Upper lobe of left lung (tissue), 6 donors: ENCODE measurements around the gene TNNC1. TPM values are rescaled to one million over a fixed set of nuclear protein-coding genes. Genes with fewer than 3 reads are reported as not detected.

Source experiments
- ATAC-seq, 2 donors: fragments of 200-7000 bp; cut with Tn5 transposase; one replicate each; pipeline ENCODE4 v1.9.1; 2022; ENCODE audit warnings: mild to moderate bottlenecking in 2 of 2, moderate library complexity in 2 of 2; ENCODE audit not compliant: low FRiP score in 2 of 2
- DNase-seq, 2 donors: peaks; one replicate each; pipeline ENCODE4 v3.0.0-alpha.2; 2019 to 2020
- H3K27ac ChIP-seq, 4 donors: fragments of 200-600 bp; sonication (generic); one replicate each; pipeline ENCODE4 v1.5.1; 2016 to 2019
- H3K27me3 ChIP-seq, 4 donors: fragments of 200-600 bp; sonication (generic); one replicate each; pipeline ENCODE4 v1.5.1; 2017 to 2019
- H3K36me3 ChIP-seq, 4 donors: fragments of 200-600 bp; sonication (generic); one replicate each; pipeline ENCODE4 v1.5.1; 2016 to 2019
- H3K4me1 ChIP-seq, 4 donors: fragments of 200-600 bp; sonication (generic); one replicate each; pipeline ENCODE4 v1.5.1; 2018 to 2019
- H3K4me3 ChIP-seq, 4 donors: fragments of 200-600 bp; sonication (generic); one replicate each; pipeline ENCODE4 v1.5.1; 2017 to 2019; ENCODE audit warnings: mild to moderate bottlenecking in 2 of 4, moderate library complexity in 1 of 4
- H3K9me3 ChIP-seq, 4 donors: fragments of 200-600 bp; sonication (generic); one replicate each; pipeline ENCODE4 v1.5.1; 2018 to 2019
- EP300 ChIP-seq, 4 donors: sonication (generic); formaldehyde crosslinking; IDR thresholded peaks; one replicate each; pipeline ENCODE4 v1.5.1; 2017; ENCODE audit warnings: antibody characterized with exemption in 4 of 4, control low read depth in 2 of 4
- POLR2A ChIP-seq, 4 donors: fragments of 450-650 bp; IDR thresholded peaks; one replicate each; pipeline ENCODE4 v1.5.1; 2016 to 2017; ENCODE audit warnings: antibody characterized with exemption in 4 of 4, mild to moderate bottlenecking in 2 of 4
- POLR2AphosphoS5 ChIP-seq, 2 donors: sonication (generic); formaldehyde crosslinking; IDR thresholded peaks; one replicate each; pipeline ENCODE4 v1.5.1; 2017; ENCODE audit warnings: antibody characterized with exemption in 2 of 2
- WGBS, 2 donors: methylation state at CpG; one replicate each; pipeline ENCODE4 v1.1.5; 2017 to 2018; 5-methylcytosine and 5-hydroxymethylcytosine counted together
- total RNA-seq, 6 donors: library from RNA; depleted of rRNA in 4 of 6; stranded (reverse); fragments of >200 nt in 4 of 6; gene quantifications; one replicate each; pipeline versions ENCODE4 v1.1.0 to v1.2.1, GENCODE V29; 2016 to 2021
- TF ChIP-seq, protein P1 (sequence below), 6 experiments: fragments of 450-650 bp in 4 of 6; fragments of 200-600 bp in 2 of 6; sonication (generic) in 2 of 6; IDR thresholded peaks; one replicate each; pipeline ENCODE4 v1.5.1; 2016 to 2019; ENCODE audit warnings: antibody characterized with exemption in 6 of 6
- donor health status: DM: no; HTN: no; CAD: no; lungs with moderate emphysema.
- donor health status: DM: no; HTN: yes; CAD: no; lungs with severe emphysema.

TNNC1 gene
- total RNA-seq, 6 donors from 2014 or later: 28.3 to 196 (median 122) TPM

DNA sequence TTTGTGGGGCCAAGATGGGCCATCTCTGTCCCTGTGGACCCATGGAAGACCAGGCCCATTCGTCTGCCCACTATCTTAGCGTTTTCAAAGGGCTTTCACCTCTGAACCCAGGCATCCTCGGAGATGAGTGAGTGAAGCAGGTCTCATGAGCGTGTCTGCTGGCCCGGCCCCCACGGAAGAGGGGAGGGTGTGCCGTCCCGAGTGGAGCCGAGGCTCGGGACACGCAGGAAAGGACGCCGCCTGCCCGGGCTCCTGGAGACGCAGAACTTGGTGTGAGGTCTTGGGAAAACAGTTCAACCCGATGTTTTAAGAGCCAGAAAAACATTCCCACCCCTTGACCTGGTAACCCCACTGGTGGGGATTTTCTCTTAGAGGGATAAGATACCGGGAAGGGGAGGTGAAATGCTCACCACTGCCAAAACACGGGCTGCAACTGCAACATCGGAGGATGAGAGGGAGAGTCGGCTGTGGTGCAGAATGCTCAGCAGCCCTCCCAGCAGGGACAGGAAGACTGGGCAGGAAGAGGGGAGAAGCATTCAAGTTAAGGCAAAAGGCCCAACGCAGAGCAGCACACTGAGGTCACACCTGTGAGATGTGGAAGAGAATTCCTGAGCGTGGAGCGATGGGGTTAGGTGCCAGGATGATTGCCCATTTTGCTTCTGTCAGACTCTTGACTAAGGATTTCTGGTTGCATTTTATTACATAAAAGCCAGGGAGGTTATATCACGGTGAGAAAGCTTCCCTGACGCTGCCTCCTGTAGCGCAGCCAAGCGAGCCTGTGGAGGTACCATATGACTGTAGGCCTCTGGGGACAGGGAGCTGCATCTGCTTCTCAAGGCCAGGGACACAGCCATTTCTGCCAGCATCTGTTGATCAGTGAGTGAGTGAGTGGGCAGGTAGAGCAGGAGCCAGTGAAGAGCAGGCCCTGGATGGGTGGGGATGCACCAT lies 27.2 kb upstream of the TNNC1 start:
- Histone ChIP-seq H3K27ac (peak overlapping the region in 1 of 4 donors; percentile 9), H3K36me3 (peaks cover 24 to 93% (median 79%) of the 10 kb centered on the region in 4 donors), H3K4me3 (no peak overlapping the region), H3K27me3 (no peaks in the 10 kb centered on the region), H3K4me1 (peaks cover 4 to 16% (median 9%) of the 10 kb centered on the region in 4 donors), H3K9me3 (no peaks in the 10 kb centered on the region)
- TF ChIP-seq, protein P1, sequence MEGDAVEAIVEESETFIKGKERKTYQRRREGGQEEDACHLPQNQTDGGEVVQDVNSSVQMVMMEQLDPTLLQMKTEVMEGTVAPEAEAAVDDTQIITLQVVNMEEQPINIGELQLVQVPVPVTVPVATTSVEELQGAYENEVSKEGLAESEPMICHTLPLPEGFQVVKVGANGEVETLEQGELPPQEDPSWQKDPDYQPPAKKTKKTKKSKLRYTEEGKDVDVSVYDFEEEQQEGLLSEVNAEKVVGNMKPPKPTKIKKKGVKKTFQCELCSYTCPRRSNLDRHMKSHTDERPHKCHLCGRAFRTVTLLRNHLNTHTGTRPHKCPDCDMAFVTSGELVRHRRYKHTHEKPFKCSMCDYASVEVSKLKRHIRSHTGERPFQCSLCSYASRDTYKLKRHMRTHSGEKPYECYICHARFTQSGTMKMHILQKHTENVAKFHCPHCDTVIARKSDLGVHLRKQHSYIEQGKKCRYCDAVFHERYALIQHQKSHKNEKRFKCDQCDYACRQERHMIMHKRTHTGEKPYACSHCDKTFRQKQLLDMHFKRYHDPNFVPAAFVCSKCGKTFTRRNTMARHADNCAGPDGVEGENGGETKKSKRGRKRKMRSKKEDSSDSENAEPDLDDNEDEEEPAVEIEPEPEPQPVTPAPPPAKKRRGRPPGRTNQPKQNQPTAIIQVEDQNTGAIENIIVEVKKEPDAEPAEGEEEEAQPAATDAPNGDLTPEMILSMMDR (IDR thresholded peaks at IDR 0.05): no peak
- TF ChIP-seq POLR2A (IDR thresholded peaks at IDR 0.05) (no peak), EP300 (IDR thresholded peaks at IDR 0.05) (no peak), POLR2AphosphoS5 (IDR thresholded peaks at IDR 0.05) (no peak)
- 88 to 89% methylated on average over 22 to 26 of the region's 27 CpGs for WGBS, 2 donors
- peak in 1 of 2 donors; percentile 68 for DNase-seq
- no peak for ATAC-seq

DNA sequence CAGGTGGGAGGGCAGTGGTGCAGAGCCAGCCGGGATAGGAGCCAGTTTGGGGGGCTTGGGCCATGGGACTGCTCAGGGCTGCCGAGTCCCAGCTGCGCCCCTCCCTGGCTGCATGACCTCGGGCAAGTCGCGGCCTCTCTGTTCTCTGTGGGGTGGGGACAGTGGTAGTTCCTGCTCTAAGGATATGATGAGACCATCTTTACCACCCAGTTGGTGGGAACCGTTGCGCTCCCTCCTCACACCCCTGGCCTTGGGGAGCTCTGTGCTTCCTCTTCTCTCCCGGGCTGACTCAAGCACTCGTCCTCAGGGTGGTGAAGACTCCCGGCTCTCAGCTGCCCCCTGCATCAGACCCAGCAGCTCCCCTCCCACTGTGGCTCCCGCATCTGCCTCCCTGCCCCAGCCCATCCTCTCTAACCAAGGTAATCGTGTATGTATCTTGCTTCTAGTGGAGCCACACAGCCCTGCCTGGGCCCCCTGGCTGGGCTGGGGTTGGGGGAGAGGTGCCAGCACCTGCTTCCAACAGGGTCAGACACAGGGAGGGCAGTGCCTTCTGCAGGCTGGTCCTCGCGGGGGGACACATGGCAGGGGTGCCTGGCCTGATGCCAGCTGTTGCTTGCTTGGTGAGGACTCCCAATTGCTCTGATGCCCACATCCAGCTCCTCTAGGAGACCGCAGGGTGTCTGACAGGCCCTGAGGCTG lies 26.2 kb upstream of the TNNC1 start:
- Histone ChIP-seq H3K27me3 (no peaks in the 10 kb centered on the region), H3K4me3 (no peak overlapping the region), H3K4me1 (peaks cover 11 to 25% (median 15%) of the 10 kb centered on the region in 4 donors), H3K27ac (peak overlapping the region in 1 of 4 donors; percentile 9), H3K9me3 (no peaks in the 10 kb centered on the region), H3K36me3 (peaks cover 27 to 93% (median 82%) of the 10 kb centered on the region in 4 donors)
- DNase-seq (peak in 1 of 2 donors; percentile 54), ATAC-seq (no peak)
- 80 to 83% methylated on average over 12 to 15 of the region's 16 CpGs for WGBS, 2 donors
- TF ChIP-seq POLR2A (IDR thresholded peaks at IDR 0.05) (no peak), POLR2AphosphoS5 (IDR thresholded peaks at IDR 0.05) (no peak), EP300 (IDR thresholded peaks at IDR 0.05) (no peak)
- TF ChIP-seq, protein P1 (IDR thresholded peaks at IDR 0.05): no peak

DNA sequence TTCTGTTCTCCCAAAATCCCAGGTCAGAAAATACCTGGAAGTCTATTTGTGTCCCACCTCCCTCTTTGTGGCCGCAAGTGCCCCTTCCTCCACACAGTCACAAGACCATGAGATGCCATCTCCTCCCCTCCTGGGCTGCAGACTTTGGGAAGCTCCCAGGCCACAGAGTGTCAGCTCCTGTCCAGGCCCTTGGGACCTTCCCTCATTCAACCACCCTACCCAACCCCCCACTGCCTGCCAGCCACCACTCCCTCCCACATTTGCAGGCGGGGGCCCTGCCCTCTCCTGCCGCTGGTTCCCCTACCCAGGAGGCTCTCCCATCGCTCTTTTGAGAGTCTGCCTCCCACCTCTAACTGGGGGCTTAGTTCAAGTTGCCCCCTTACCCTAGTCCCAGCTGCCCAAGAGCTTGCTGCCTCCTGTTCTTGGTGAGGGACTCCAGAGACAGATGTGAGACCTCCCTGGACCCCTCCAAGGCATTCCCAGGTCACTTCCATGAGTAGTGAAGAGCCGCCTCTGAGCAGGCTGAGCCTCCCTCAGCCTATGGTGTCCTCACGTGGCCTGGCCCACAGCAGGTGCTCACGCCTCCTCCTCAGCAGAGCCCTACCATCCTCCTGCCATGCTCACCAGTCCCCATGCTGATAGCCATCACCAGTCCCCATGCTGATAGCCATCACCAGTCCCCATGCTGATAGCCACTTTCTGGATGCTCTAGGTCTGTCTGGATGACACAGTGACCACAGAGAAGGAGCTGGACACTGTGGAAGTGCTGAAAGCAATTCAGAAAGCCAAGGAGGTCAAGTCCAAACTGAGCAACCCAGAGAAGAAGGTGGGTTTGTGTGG lies 25.4 kb upstream of the TNNC1 start:
- H3K27ac ChIP-seq: no peak overlapping the region
- no peaks in the 10 kb centered on the region for H3K27me3 ChIP-seq
- H3K4me1 ChIP-seq: peaks cover 6 to 17% (median 11%) of the 10 kb centered on the region in 4 donors
- H3K9me3 ChIP-seq: no peaks in the 10 kb centered on the region
- peaks cover 27 to 94% (median 86%) of the 10 kb centered on the region in 4 donors for H3K36me3 ChIP-seq
- TF ChIP-seq, protein P1 (IDR thresholded peaks at IDR 0.05): no peak
- TF ChIP-seq POLR2AphosphoS5 (IDR thresholded peaks at IDR 0.05) (no peak), POLR2A (IDR thresholded peaks at IDR 0.05) (no peak), EP300 (IDR thresholded peaks at IDR 0.05) (no peak)
- ATAC-seq (no peak), DNase-seq (no peak)
- no peak overlapping the region for H3K4me3 ChIP-seq
- 94 to 97% methylated on average over 4 to 7 of the region's 7 CpGs for WGBS, 2 donors

DNA sequence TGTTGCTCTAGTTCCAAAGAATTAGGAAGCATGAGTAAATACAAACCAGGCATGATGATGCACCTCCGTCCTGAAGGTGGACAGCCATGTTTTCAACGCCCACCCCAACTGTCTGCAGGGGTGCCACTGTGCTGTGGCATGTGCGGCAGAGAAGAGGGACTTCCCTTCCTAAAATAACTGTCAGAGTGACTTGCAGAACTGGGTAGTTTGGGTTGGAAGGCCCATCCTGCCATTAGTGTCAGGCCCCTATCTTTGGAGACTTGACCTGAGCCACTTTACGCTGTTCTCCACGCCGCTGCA lies 23.9 kb upstream of the TNNC1 start:
- 73 to 89% methylated on average over 2 to 6 of the region's 6 CpGs for WGBS, 2 donors
- Histone ChIP-seq H3K36me3 (peaks cover 33 to 100% (median 93%) of the 10 kb centered on the region in 4 donors), H3K27ac (no peak overlapping the region), H3K4me1 (peaks cover 3 to 15% (median 8%) of the 10 kb centered on the region in 4 donors), H3K9me3 (no peaks in the 10 kb centered on the region), H3K4me3 (no peak overlapping the region), H3K27me3 (no peaks in the 10 kb centered on the region)
- ATAC-seq: no peak
- no peak for DNase-seq
- no peak for TF ChIP-seq POLR2A (IDR thresholded peaks at IDR 0.05)
